Dendritic cell treated with granulocyte-macrophage colony-stimulating factor and Interleukin-4, amounts not matched to agents 40 ng/mL and 50 ng/mL, for 4 days (primary cell): Measurements from ENCODE around the gene IL17A.

Experiments
- H3K27ac Mint-ChIP-seq: one replicate; pipeline ENCODE4 v1.8.0; 2022; ENCODE audit warnings: mild to moderate bottlenecking, mixed read lengths
- H3K27me3 Mint-ChIP-seq: one replicate; pipeline ENCODE4 v1.8.0; 2022; ENCODE audit warnings: mild to moderate bottlenecking, mixed read lengths
- H3K36me3 Mint-ChIP-seq: one replicate; pipeline ENCODE4 v1.8.0; 2022; ENCODE audit warnings: low read depth, mixed read lengths
- H3K4me1 Mint-ChIP-seq: one replicate; pipeline ENCODE4 v1.8.0; 2022; ENCODE audit warnings: low read depth, mixed read lengths
- H3K4me3 Mint-ChIP-seq: one replicate; pipeline ENCODE4 v1.8.0; 2022; ENCODE audit warnings: mild to moderate bottlenecking, moderate library complexity, mixed read lengths
- H3K9me3 Mint-ChIP-seq: one replicate; pipeline ENCODE4 v1.8.0; 2022; ENCODE audit warnings: mixed read lengths
- intact Hi-C: fragments of 100-400 bp; cut with micrococcal nuclease; formaldehyde crosslinking; loops from one replicate; pipeline ENCODE4 v1.15.0; 2022

IL17A gene

DNA sequence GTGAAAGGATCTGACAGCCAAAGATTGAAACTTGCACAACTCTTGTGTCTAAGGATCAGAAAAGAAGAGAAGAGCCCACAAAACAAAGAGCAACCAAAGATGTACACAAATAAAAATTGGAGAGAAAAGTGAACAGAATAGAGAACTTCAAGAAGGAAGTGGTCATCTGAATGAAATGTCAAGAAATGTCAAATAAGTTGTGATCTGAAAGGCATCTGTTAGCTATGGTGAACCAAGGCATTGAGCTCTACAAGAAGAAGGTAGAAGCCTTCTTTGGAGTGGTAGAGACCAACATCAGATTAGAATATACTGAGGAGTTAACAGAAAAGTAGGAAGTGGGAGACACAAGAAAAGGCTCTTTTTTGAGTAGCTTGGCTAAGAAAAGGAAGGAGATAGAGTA is 29.6 kb downstream of the IL17A start:
- no peak overlapping the region for H3K4me3 Mint-ChIP-seq
- intact Hi-C loops: no loop called here

DNA sequence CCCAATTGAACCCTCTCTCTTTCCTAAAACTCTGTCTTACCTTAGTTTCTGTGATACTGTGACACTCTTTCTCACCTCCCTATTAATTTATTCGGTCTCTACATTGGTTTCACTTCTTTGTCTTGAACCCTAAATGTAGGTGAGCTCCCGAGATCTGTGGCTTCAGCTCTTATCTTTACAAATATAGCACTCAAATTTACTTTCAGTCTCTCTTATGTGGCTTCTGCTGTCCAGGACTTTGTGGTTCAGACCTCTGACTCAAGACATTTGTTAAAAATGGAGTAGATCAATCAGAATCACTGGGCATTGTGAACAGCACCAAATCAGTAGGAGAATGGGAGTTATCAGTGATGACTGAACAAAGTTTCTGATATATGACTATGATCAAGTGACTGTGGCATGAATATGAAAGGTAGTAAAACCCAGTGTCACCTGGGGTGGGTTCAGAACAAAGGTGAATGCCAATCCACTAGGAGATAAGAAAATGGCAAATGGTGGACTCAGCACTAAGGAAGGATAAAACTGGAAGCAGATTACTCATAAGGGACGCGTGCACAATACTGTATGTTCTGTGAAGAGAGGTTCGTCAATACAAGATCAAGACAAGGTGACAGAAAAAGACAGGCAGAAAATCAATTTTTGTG is 30.9 kb downstream of the IL17A start:
- intact Hi-C loops: no loop called here
- no peak overlapping the region for H3K27ac Mint-ChIP-seq
- H3K27me3 Mint-ChIP-seq: no peaks in the 10 kb centered on the region

More for the DNA sequence above, 29.6 kb downstream of the IL17A start:
- no peaks in the 10 kb centered on the region for H3K4me1 Mint-ChIP-seq
- H3K27me3 Mint-ChIP-seq: no peaks in the 10 kb centered on the region
- H3K27ac Mint-ChIP-seq: no peak overlapping the region
- no peaks in the 10 kb centered on the region for H3K36me3 Mint-ChIP-seq
- no peaks in the 10 kb centered on the region for H3K9me3 Mint-ChIP-seq

DNA sequence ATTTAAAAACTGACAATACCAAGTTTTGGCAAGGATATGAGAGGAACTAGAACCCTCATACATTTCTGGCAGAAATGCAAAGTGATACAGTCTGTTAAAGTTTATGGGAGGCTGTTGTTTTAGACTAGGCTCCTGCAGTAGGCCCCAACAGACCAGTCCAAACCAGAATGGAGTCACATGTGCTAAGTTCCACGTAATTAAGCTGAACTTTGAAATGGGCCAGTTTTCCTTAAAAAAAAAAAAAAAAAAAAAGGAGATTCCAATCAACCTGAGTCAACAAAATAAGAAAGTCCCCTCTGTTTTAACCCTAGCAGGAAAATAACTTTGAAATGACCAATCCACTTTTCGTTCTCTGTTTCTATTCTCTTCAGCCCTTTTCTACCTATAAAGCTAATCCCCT is 31.6 kb downstream of the IL17A start:
- Mint-ChIP-seq H3K4me3 (no peak overlapping the region), H3K9me3 (no peaks in the 10 kb centered on the region), H3K4me1 (no peaks in the 10 kb centered on the region), H3K36me3 (no peaks in the 10 kb centered on the region), H3K27ac (no peak overlapping the region), H3K27me3 (no peaks in the 10 kb centered on the region)
- intact Hi-C loops: no loop called here

More for the DNA sequence above, 30.9 kb downstream of the IL17A start:
- Mint-ChIP-seq H3K9me3 (no peaks in the 10 kb centered on the region), H3K36me3 (no peaks in the 10 kb centered on the region), H3K4me1 (no peaks in the 10 kb centered on the region), H3K4me3 (no peak overlapping the region)

DNA sequence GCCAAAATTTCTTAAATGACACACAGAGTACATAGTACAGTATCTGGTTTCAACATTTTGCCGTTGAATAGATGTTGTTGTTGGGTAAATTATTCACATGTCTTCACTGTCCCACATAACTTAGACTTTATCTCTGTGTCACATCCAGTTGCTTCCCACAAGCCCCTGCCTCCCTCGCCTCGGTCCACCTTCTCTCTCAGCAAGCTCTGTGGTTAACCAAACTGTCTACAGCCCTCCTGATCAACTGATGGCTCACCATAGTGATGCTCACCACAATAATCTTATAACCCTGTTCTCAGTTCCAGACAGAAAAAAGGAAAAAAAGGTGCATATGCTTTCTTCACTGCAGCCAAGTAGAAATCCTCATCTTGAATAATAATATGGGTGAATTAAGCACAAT is 35.1 kb downstream of the IL17A start:
- Mint-ChIP-seq H3K4me3 (no peak overlapping the region), H3K36me3 (no peaks in the 10 kb centered on the region), H3K27me3 (no peaks in the 10 kb centered on the region), H3K9me3 (no peaks in the 10 kb centered on the region), H3K4me1 (no peaks in the 10 kb centered on the region), H3K27ac (no peak overlapping the region)
- intact Hi-C loops: no loop called here

DNA sequence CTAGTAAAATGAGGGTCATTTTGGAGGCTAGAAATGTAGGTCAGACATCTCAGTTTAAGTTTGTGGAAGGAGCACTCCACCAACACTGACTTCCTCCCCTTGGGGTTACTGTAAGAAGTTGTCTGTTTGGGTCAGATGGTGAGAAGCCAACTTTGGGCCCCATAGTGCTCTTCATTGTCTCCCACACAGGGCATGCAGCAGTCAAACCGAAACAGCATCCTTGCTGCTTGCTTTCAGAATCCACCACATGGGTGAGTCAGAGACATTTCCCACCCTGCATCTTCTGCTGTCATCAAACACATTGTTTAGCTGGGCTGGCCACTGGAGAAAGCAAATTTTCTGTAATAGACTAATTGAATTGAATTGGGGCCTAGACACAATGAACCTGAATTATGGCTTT is 41.3 kb downstream of the IL17A start:
- Mint-ChIP-seq H3K27me3 (no peaks in the 10 kb centered on the region), H3K4me1 (peaks cover 8% of the 10 kb centered on the region), H3K4me3 (no peak overlapping the region), H3K36me3 (no peaks in the 10 kb centered on the region), H3K27ac (no peak overlapping the region), H3K9me3 (no peaks in the 10 kb centered on the region)
- intact Hi-C loops: no loop called here

DNA sequence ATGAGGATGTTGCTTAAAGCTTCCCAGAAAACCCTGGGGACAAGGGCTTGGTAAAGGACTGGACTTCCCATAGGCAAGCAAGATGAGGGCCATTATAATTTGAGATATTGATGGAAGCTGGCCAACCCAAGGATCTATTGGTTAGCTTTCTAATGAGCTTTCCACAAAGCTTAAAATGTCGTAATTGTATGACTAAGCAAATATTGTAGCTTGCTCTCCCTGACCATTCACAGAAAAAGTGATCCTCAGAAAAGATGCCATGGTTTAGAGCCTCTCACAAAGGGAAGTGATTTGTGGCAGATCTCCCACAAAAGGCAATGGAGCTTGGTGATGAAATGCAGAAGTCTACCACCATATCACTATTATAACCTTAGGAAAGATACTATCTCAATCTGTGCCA is 44.5 kb downstream of the IL17A start:
- H3K4me1 Mint-ChIP-seq: peaks cover 8% of the 10 kb centered on the region
- no peak overlapping the region for H3K4me3 Mint-ChIP-seq
- peaks cover 6% of the 10 kb centered on the region for H3K27me3 Mint-ChIP-seq
- intact Hi-C loops: no loop called here
- H3K27ac Mint-ChIP-seq: no peak overlapping the region
- no peaks in the 10 kb centered on the region for H3K36me3 Mint-ChIP-seq
- H3K9me3 Mint-ChIP-seq: no peaks in the 10 kb centered on the region

DNA sequence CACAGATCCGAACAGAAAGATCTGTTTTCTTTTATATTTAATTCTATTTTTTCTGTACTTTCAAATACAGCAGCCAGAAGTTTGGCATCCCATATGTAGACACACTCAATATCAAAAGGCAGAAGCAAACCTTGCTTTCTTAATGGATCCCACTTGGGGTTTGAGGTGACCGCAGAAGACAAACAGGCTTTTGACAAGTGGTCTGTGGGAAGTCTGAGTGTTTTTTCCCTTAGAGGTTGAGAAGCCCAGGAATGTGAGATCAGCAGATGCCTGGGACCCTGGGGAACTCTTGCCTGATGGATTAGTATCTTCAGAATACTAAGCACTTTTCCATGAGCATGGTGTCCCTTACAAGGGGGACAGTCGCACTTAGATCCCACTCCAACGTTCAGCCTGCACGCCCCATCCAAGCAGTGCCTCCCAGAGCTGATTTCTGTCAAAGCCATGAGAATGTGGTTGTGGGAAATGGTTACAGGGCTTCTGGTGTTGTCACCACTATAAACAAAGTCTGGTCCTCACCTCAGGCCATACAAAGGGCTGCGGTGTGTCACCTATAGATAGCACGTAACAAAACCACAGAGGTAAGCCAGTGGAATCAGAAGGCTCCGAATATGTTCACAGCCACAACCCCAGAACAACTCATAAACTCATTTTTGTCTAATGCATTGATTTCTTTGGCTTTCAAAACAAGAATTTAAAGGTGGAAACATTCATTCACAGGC is 45.4 kb downstream of the IL17A start:
- H3K27ac Mint-ChIP-seq: no peak overlapping the region
- peaks cover 6% of the 10 kb centered on the region for H3K27me3 Mint-ChIP-seq
- intact Hi-C loops: no loop called here
- H3K4me3 Mint-ChIP-seq: no peak overlapping the region
- no peaks in the 10 kb centered on the region for H3K36me3 Mint-ChIP-seq
- H3K4me1 Mint-ChIP-seq: peaks cover 8% of the 10 kb centered on the region
- H3K9me3 Mint-ChIP-seq: no peaks in the 10 kb centered on the region

DNA sequence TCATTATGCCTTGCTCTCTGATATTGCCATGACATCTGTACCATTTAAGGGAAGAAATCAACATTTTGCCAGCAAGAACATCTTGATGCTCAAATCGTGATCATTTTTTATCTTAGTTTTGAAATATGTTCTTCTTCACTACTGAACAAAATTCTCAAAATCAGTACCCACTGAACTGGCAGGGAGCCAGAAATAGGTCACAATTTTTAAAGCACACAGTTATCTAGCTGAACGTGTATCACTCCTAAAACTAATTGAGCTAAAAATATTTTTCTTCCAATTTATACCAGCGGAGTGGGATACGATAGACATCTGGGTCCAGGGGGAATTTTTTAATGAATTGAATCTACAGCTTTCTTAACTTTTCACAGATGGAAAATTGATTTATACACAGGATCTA is 46.8 kb downstream of the IL17A start:
- Mint-ChIP-seq H3K4me1 (peaks cover 8% of the 10 kb centered on the region), H3K9me3 (no peaks in the 10 kb centered on the region), H3K36me3 (no peaks in the 10 kb centered on the region), H3K27ac (no peak overlapping the region), H3K4me3 (no peak overlapping the region), H3K27me3 (peaks cover 6% of the 10 kb centered on the region)
- intact Hi-C loops: no loop called here

DNA sequence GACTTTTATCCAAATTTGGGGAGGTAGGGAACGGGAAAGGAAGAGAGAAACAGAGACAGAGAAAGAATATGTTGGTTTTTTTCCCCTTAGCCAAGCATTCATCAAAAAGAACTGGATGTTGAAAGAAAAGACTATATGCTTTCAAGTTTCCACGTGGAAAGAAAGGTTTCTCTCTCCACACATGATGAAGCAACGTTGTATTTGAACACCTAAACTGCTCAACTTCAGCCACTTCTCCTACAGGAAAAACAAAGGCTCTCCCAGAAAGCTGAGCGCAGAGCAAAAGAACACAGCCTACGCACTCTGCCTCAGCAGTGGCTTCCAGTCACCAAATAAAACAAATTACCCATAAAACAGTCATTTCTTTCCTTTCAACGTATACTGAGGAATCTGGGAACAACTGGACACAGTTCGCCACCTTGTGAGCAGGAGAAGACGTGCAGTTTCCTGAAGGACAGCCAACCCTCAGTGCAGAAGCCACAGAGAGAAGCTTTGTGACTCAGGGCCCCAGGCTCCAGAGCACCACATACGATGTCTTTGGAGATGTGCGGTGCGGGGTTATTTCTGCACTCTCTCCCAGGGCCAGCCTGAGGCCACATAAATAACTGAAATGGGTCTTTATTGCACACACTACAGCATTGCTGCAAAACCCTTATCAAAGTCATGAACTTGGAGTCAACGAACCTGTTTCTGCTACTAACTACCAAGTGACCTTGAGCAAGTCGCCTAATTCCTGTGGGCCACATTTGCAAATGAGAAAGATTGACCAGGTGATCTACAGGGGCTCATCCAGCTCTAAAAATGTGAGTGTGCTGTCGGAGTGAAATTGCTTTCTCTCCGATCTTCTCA is 48.0 kb downstream of the IL17A start:
- Mint-ChIP-seq H3K27me3 (peaks cover 6% of the 10 kb centered on the region), H3K36me3 (no peaks in the 10 kb centered on the region), H3K27ac (no peak overlapping the region), H3K4me3 (no peak overlapping the region), H3K9me3 (no peaks in the 10 kb centered on the region), H3K4me1 (peaks cover 8% of the 10 kb centered on the region)
- intact Hi-C loops: no loop called here
